ENCODE data around the gene PHYKPL. TPM values are rescaled to one million over a fixed set of nuclear protein-coding genes. Genes with fewer than 3 reads are reported as not detected.

The PHYKPL gene
- total RNA-seq, 1 experiment from 2014 or later: 41.7 TPM

DNA sequence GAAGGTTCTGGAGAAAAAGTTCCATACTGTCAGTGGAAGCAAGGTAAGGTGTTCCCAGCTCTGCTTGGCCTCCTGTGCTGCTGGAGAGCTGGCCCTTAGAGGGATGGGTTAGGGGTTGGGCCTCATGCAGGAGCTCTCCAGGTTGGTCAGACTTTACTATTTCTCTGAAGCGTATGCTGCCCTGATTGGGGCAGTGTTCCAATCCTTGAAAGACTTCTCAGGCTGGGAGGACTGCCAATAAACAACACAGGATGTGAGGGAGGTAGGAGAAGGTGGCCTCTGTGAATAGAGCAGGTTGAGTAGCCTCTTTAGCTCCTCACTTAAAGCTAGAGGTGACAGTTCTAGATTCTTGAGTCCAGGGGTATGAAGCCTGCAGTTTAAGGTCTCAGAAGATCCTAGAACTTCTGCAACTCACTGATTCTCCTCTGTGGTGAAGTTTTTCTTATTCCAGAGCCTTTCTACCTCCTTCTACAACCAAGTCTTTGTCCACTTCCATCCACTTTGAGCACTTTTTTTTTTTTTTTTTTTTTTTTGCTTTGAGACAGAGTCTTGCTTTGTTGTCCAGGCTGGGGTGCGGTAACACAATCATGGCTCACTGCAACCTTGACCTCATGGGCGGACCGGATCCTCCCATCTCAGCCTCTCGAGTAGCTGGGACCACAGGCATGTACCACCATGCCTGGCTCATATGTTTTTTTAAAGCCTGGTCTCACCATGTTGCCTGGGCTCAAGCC is 25.3 kb downstream of the PHYKPL start:
- 0 out of 2 replicates have a peak overlapping the region, but pooled peaks have one; percentile 64 for H3K27ac Mint-ChIP-seq
- ATAC-seq (no peak), DNase-seq (ENCODE audit: low spot score) (no peak)
- ChIA-PET POLR2A (interaction anchor here (0.5 kb wide), 1 partner anchor 1697 kb away, joined by 3 read pairs; no protein-coding TSS in a partner anchor), CTCF (interaction anchor here (0.6 to 1.1 kb wide), 3 partner anchors 11 to 30 kb away, joined by 3 to 6 read pairs (median 4); no protein-coding TSS in a partner anchor)
- peaks cover under 1% of the 10 kb centered on the region; the same call in 1 of the 2 replicates for H3K27me3 Mint-ChIP-seq (ENCODE audit: low read depth)
- peak overlapping the region; percentile 80; the same call in 1 of the 2 replicates for H3K4me3 Mint-ChIP-seq
- peaks cover 21% of the 10 kb centered on the region for H3K4me1 Mint-ChIP-seq
- no peaks in the 10 kb centered on the region for H3K9me3 Mint-ChIP-seq
- peaks cover 73% of the 10 kb centered on the region for H3K36me3 Mint-ChIP-seq
- TF ChIP-seq NR1H2 (CRISPR knock-in tag; IDR thresholded peaks at IDR 0.05): no peak
- TF ChIP-seq, protein P1, sequence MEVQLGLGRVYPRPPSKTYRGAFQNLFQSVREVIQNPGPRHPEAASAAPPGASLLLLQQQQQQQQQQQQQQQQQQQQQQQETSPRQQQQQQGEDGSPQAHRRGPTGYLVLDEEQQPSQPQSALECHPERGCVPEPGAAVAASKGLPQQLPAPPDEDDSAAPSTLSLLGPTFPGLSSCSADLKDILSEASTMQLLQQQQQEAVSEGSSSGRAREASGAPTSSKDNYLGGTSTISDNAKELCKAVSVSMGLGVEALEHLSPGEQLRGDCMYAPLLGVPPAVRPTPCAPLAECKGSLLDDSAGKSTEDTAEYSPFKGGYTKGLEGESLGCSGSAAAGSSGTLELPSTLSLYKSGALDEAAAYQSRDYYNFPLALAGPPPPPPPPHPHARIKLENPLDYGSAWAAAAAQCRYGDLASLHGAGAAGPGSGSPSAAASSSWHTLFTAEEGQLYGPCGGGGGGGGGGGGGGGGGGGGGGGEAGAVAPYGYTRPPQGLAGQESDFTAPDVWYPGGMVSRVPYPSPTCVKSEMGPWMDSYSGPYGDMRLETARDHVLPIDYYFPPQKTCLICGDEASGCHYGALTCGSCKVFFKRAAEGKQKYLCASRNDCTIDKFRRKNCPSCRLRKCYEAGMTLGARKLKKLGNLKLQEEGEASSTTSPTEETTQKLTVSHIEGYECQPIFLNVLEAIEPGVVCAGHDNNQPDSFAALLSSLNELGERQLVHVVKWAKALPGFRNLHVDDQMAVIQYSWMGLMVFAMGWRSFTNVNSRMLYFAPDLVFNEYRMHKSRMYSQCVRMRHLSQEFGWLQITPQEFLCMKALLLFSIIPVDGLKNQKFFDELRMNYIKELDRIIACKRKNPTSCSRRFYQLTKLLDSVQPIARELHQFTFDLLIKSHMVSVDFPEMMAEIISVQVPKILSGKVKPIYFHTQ (CRISPR knock-in tag; IDR thresholded peaks at IDR 0.05): no peak
- peak; percentile 13; the same call in 1 of the 2 replicates for TF ChIP-seq ZNF121 (CRISPR knock-in tag; IDR thresholded peaks at IDR 0.05)
- TF ChIP-seq CBFB (CRISPR knock-in tag; IDR thresholded peaks at IDR 0.05; ENCODE audit: low read depth): no peak

DNA sequence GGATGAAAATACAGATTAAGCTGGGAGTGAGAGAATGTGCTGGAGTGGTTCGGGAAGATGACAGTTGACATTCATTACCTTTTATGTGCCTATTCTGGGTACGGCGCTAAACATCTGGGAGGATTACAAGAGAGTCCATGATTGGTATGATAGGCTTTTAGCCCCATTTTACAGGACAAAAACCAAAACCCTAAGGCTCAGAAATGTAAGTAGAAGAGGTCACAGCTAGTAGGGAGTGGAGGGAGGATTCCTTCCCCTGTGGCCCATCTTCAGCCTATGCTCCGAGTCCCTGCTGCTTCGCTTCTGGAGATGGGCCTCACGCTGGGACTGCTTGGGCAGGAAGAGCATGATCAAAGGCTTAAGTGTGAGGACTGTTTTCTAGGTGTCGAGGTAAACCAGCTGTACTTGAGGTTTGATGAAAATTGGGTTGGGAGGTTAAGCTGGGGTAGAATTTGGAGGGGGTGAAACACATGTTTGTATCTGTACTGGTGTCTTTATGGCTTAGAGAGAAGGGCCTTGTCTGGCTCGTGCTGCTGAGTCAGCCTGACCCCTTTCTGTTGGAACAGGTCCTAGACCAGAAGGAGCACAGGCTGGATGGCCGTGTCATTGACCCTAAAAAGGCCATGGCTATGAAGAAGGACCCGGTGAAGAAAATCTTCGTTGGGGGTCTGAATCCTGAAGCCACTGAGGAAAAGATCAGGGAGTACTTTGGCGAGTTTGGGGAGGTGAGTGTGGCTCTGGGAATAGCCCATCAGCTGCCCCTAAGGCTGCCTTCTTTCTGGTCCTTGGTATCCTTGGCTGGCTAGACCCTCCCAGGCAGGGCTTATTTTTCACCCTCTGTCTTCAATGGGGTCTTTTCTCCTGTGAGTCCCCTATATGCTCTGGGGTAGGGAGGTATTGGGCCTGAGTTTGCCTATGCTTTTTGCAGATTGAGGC is 26.2 kb downstream of the PHYKPL start:
- TF ChIP-seq EMX1 (CRISPR knock-in tag; IDR thresholded peaks at IDR 0.05) (no peak), TCF7 (CRISPR knock-in tag; IDR thresholded peaks at IDR 0.05; ENCODE audit: low read depth) (no peak), NR3C1 (CRISPR knock-in tag; conservative IDR thresholded peaks at IDR 0.05; ENCODE audit: low read depth) (no peak), ZNF232 (CRISPR knock-in tag; IDR thresholded peaks at IDR 0.05) (no peak), GABPB1 (CRISPR knock-in tag; IDR thresholded peaks at IDR 0.05) (no peak), GRHL2 (CRISPR knock-in tag; IDR thresholded peaks at IDR 0.05; ENCODE audit: insufficient replicate concordance, severe bottlenecking) (no peak)
- TF ChIP-seq, protein P2, sequence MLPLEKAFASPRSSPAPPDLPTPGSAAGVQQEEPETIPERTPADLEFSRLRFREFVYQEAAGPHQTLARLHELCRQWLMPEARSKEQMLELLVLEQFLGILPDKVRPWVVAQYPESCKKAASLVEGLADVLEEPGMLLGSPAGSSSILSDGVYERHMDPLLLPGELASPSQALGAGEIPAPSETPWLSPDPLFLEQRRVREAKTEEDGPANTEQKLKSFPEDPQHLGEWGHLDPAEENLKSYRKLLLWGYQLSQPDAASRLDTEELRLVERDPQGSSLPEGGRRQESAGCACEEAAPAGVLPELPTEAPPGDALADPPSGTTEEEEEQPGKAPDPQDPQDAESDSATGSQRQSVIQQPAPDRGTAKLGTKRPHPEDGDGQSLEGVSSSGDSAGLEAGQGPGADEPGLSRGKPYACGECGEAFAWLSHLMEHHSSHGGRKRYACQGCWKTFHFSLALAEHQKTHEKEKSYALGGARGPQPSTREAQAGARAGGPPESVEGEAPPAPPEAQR (CRISPR knock-in tag; IDR thresholded peaks at IDR 0.05): no peak
- TF ChIP-seq, protein P3, sequence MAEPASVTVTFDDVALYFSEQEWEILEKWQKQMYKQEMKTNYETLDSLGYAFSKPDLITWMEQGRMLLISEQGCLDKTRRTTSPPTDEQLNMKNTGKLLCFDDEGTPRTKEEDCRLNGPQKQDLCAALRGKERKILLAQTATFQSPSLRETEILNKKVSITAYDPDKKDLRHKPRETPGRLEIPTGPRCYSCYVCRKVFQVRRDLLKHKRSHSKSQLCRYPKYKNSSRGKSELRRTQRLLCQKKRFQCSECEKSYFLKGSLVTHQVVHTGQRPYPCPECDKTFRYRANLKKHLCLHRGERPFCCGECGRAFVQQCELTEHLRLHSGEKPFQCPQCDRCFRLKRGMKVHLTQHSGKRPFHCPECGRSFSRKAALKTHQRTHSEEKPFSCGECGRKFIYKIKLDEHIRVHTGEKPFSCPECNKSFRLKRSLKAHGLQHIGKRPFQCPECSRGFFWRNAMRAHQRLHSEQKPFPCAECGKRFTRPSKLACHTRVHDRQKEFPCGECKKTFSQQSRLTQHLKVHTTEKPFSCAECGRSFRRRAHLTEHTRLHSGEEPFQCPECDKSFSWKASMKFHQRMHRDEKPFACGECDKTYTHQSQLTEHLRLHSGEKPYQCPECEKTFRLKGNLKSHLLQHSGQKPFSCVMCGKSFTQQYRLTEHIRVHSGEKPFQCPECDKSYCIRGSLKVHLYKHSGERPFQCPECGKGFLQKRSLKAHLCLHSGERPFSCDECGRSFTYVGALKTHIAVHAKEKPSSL (CRISPR knock-in tag; conservative IDR thresholded peaks at IDR 0.05): no peak
- TF ChIP-seq, protein P4, sequence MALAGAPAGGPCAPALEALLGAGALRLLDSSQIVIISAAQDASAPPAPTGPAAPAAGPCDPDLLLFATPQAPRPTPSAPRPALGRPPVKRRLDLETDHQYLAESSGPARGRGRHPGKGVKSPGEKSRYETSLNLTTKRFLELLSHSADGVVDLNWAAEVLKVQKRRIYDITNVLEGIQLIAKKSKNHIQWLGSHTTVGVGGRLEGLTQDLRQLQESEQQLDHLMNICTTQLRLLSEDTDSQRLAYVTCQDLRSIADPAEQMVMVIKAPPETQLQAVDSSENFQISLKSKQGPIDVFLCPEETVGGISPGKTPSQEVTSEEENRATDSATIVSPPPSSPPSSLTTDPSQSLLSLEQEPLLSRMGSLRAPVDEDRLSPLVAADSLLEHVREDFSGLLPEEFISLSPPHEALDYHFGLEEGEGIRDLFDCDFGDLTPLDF (CRISPR knock-in tag; IDR thresholded peaks at IDR 0.05): no peak
- H3K36me3 Mint-ChIP-seq: peaks cover 64% of the 10 kb centered on the region
- CTCF ChIA-PET: interaction anchor here (1.6 kb wide), 1 partner anchor 130 kb away, joined by 4 read pairs; no protein-coding TSS in a partner anchor
- no peaks in the 10 kb centered on the region for H3K9me3 Mint-ChIP-seq
- H3K4me1 Mint-ChIP-seq: peaks cover 21% of the 10 kb centered on the region
- peak; percentile 6 for DNase-seq (ENCODE audit: low spot score)
- H3K4me3 Mint-ChIP-seq: peak overlapping the region; percentile 80
- peak overlapping the region; percentile 78 for H3K27ac Mint-ChIP-seq
- ATAC-seq: no peak
- peaks cover 7% of the 10 kb centered on the region; the same call in 1 of the 2 replicates for H3K27me3 Mint-ChIP-seq (ENCODE audit: low read depth)
- POLR2A ChIA-PET: interaction anchor here (0.5 kb wide), 1 partner anchor 1698 kb away, joined by 3 read pairs; no protein-coding TSS in a partner anchor

Measured in WTC11 (cell line).